CD4-positive, alpha-beta T cell (primary cell): Measurements from ENCODE around the gene AGMO. TPM values are rescaled to one million over a fixed set of nuclear protein-coding genes. Genes with fewer than 3 reads are reported as not detected.

Experiments used
- ATAC-seq: fragments of 200-7000 bp; cut with Tn5 transposase; one replicate; pipeline ENCODE4 v1.10.0; 2022; ENCODE audit warnings: mild to moderate bottlenecking; ENCODE audit not compliant: poor library complexity
- CTCF ChIA-PET: fragments of 350-600 bp; sonication (Branson Sonifier 250); formaldehyde crosslinking; loops from one replicate; lab custom pipeline; 2021; ENCODE audit warnings: antibody characterized with exemption, inconsistent platforms; lab: Charles Lee
- POLR2A ChIA-PET: fragments of 350-600 bp; sonication (Branson Sonifier 250); formaldehyde crosslinking; loops from one replicate; lab custom pipeline; 2021; ENCODE audit warnings: antibody characterized with exemption, inconsistent platforms; lab: Charles Lee
- DNase-seq, 14 experiments: peaks; one replicate each; pipeline ENCODE4 v3.0.0-alpha.2; 2013 to 2020; ENCODE audit warnings: mixed read lengths in 2 of 14
- H3K27ac ChIP-seq, 2 donors: one replicate each; pipeline versions ENCODE4 v1.5.1 to v1.7.0; 2013; ENCODE audit warnings: low read length in 2 of 2, low read depth in 1 of 2, mild to moderate bottlenecking in 1 of 2
- H3K27me3 ChIP-seq, 2 experiments: 1 replicate in 1 of 2; 2 replicates in 1 of 2; pipeline versions ENCODE4 v1.6.1 to v1.7.0; 2013; ENCODE audit warnings: low read length in 2 of 2, control low read depth in 1 of 2, mild to moderate bottlenecking in 1 of 2, moderate library complexity in 1 of 2; ENCODE audit not compliant: insufficient read depth in 2 of 2, control insufficient read depth in 1 of 2
- H3K36me3 ChIP-seq: one replicate; pipeline ENCODE4 v1.6.1; 2013; ENCODE audit warnings: low read length, control low read depth; ENCODE audit not compliant: insufficient read depth
- H3K4me1 ChIP-seq: one replicate; pipeline ENCODE4 v1.6.1; 2013; ENCODE audit warnings: low read length, control low read depth; ENCODE audit not compliant: insufficient read depth
- H3K4me3 ChIP-seq: one replicate; pipeline ENCODE4 v1.5.1; 2013; ENCODE audit warnings: mild to moderate bottlenecking, low read length, moderate library complexity
- H3K9me3 ChIP-seq, 2 experiments: 1 replicate in 1 of 2; 2 replicates in 1 of 2; pipeline versions ENCODE4 v1.6.1 to v1.7.0; 2013; ENCODE audit warnings: low read length in 2 of 2, mild to moderate bottlenecking in 2 of 2, control low read depth in 1 of 2, moderate library complexity in 1 of 2; ENCODE audit not compliant: control insufficient read depth in 1 of 2, insufficient read depth in 1 of 2
- H3K27ac Mint-ChIP-seq: one replicate; pipeline ENCODE4 v1.8.0; 2020; ENCODE audit warnings: mixed read lengths
- H3K27me3 Mint-ChIP-seq: one replicate; pipeline ENCODE4 v1.8.0; 2021; ENCODE audit warnings: mixed read lengths
- H3K36me3 Mint-ChIP-seq: one replicate; pipeline ENCODE4 v1.8.0; 2021; ENCODE audit warnings: low read depth, mixed read lengths
- H3K4me1 Mint-ChIP-seq: one replicate; pipeline ENCODE4 v1.8.0; 2021; ENCODE audit warnings: low read depth, mixed read lengths
- H3K4me3 Mint-ChIP-seq: one replicate; pipeline ENCODE4 v1.8.0; 2020; ENCODE audit warnings: mild to moderate bottlenecking, mixed read lengths
- H3K9me3 Mint-ChIP-seq: one replicate; pipeline ENCODE4 v1.8.0; 2020; ENCODE audit warnings: mixed read lengths
- CTCF ChIP-seq: fragments of 200-600 bp; IDR thresholded peaks from one replicate; pipeline ENCODE4 v1.8.0; 2022; ENCODE audit warnings: antibody characterized with exemption, mild to moderate bottlenecking
- intact Hi-C, 2 experiments: fragments of 100-400 bp; cut with DNase I in 1 of 2; cut with micrococcal nuclease in 1 of 2; formaldehyde crosslinking; loops; one replicate each; pipeline versions ENCODE4 v1.15.1 to v1.9.0; 2023 to 2025; cut with DNase I, micrococcal nuclease
- total RNA-seq, 174 experiments: library from RNA in 2 of 174; stranded (reverse) in 2 of 174; gene quantifications; one replicate each; pipeline ENCODE4 v1.2.3 and lab custom pipeline; 2021 to 2026

The AGMO gene
- total RNA-seq, 2 experiments from 2014 or later: not detected

- Histone ChIP-seq H3K9me3 (peaks cover 0 to 6% of the 10 kb centered on the region in 2 experiments), H3K27ac (no peak overlapping the region), H3K36me3 (no peaks in the 10 kb centered on the region), H3K27me3 (no peaks in the 10 kb centered on the region), H3K4me1 (no peaks in the 10 kb centered on the region), H3K4me3 (no peak overlapping the region)
- H3K4me3 Mint-ChIP-seq: no peak overlapping the region
- ATAC-seq: no peak
- H3K27ac Mint-ChIP-seq: no peak overlapping the region
- H3K36me3 Mint-ChIP-seq: no peaks in the 10 kb centered on the region
- no peaks in the 10 kb centered on the region for H3K4me1 Mint-ChIP-seq
- ChIA-PET CTCF (no interaction called here), POLR2A (no interaction called here)
- no peak for TF ChIP-seq CTCF
- H3K27me3 Mint-ChIP-seq: no peaks in the 10 kb centered on the region
- intact Hi-C loops: no loop called here
- DNase-seq: no peak
- peaks cover 3% of the 10 kb centered on the region for H3K9me3 Mint-ChIP-seq
Observed at GRCh38 chr7:15389073-15389472, 172.7 kb downstream of the AGMO start.

GRCh38 chr7:15378494-15379145, 183.2 kb downstream of the AGMO start:
- H3K27ac ChIP-seq: no peak overlapping the region
- Mint-ChIP-seq H3K36me3 (no peaks in the 10 kb centered on the region), H3K4me3 (no peak overlapping the region), H3K27ac (no peak overlapping the region), H3K27me3 (no peaks in the 10 kb centered on the region), H3K9me3 (peaks cover 16% of the 10 kb centered on the region), H3K4me1 (no peaks in the 10 kb centered on the region)
- no peak overlapping the region for H3K4me3 ChIP-seq
- CTCF ChIA-PET: no interaction called here
- intact Hi-C loops: no loop called here
- no peaks in the 10 kb centered on the region for H3K27me3 ChIP-seq
- H3K4me1 ChIP-seq: no peaks in the 10 kb centered on the region
- ATAC-seq: no peak
- no peak for TF ChIP-seq CTCF
- DNase-seq: no peak
- H3K36me3 ChIP-seq: no peaks in the 10 kb centered on the region
- H3K9me3 ChIP-seq: no peaks in the 10 kb centered on the region
- POLR2A ChIA-PET: no interaction called here

- ATAC-seq (no peak), DNase-seq (no peak)
- no peaks in the 10 kb centered on the region for H3K27me3 ChIP-seq
- H3K4me3 ChIP-seq: no peak overlapping the region
- ChIA-PET CTCF (no interaction called here), POLR2A (no interaction called here)
- no peaks in the 10 kb centered on the region for H3K4me1 Mint-ChIP-seq
- H3K27ac Mint-ChIP-seq: no peak overlapping the region
- no peaks in the 10 kb centered on the region for H3K36me3 ChIP-seq
- peaks cover 16% of the 10 kb centered on the region for H3K9me3 Mint-ChIP-seq
- no peak for TF ChIP-seq CTCF
- no peaks in the 10 kb centered on the region for H3K36me3 Mint-ChIP-seq
- no peak overlapping the region for H3K27ac ChIP-seq
- intact Hi-C loops: no loop called here
- no peaks in the 10 kb centered on the region for H3K4me1 ChIP-seq
- H3K27me3 Mint-ChIP-seq: no peaks in the 10 kb centered on the region
- no peak overlapping the region for H3K4me3 Mint-ChIP-seq
- H3K9me3 ChIP-seq: no peaks in the 10 kb centered on the region
Observed at GRCh38 chr7:15376600-15376999, 185.2 kb downstream of the AGMO start.
